ENCODE data around the gene NR3C1. TPM values are rescaled to one million over a fixed set of nuclear protein-coding genes. Genes with fewer than 3 reads are reported as not detected.

Gene NR3C1
- total RNA-seq, 1 experiment from 2014 or later = 16.0 TPM

DNA sequence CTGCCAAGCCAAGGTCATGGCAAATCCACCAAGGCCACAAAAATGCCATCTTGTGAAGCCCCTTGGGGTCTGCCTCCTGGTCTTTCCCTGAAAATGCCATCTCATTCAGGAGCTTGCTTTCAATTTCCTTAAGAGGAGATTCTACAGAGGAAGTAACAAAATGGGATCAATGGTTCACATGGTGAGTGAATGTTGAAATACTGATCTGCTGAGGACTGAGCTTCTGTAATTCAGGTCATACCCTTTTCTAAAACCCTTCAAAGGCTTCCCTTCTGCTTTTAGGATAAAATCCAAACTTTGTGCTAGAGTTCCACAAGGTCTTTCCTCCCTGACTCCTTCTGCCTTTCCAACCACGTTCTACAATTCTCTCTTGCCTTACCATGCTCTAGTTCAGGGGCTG is 24.7 kb upstream of the NR3C1 start:
- DNase-seq (ENCODE audit: low read depth, low spot score) = no peak
- Histone ChIP-seq H2AFZ (ENCODE audit: low read depth, low read length, poor library complexity, severe bottlenecking) (no peak overlapping the region), H3K27ac (ENCODE audit: low read depth, low read length) (no peak overlapping the region), H3K4me1 (ENCODE audit: control insufficient read depth in 1 of 2, insufficient read depth in 2 of 2, low read length in 2 of 2) (no peaks in the 10 kb centered on the region), H3K9ac (ENCODE audit: low read length) (no peak overlapping the region), H3K4me3 (replicated peaks in 1 of 2; ENCODE audit: low read depth in 1 of 2, low read length in 2 of 2) (no peak overlapping the region), H3K9me3 (ENCODE audit: control insufficient read depth in 1 of 2, insufficient read depth in 1 of 2, low read depth in 1 of 2, low read length in 2 of 2) (no peaks in the 10 kb centered on the region), H3K4me2 (ENCODE audit: low read length) (no peak overlapping the region), H3K36me3 (ENCODE audit: control insufficient read depth in 1 of 2, insufficient read depth in 2 of 2, low read length in 2 of 2) (no peaks in the 10 kb centered on the region), H3K9me2 (ENCODE audit: insufficient read depth) (no peaks in the 10 kb centered on the region), H3K27me3 (ENCODE audit: insufficient read depth, low read length) (no peaks in the 10 kb centered on the region), H4K20me1 (ENCODE audit: insufficient read depth) (no peaks in the 10 kb centered on the region), H3K79me2 (ENCODE audit: insufficient read depth, low read length) (no peaks in the 10 kb centered on the region)
- TF ChIP-seq CEBPB (IDR thresholded peaks at IDR 0.05; ENCODE audit: low read depth) (no peak), REST (IDR thresholded peaks at IDR 0.05; ENCODE audit: low read depth) (no peak), ZFX (IDR thresholded peaks at IDR 0.05) (no peak), YY1 (IDR thresholded peaks at IDR 0.05; ENCODE audit: extremely low read depth, insufficient replicate concordance, low read depth, low read length) (no peak), FOSL1 (IDR thresholded peaks at IDR 0.05; ENCODE audit: low read depth) (no peak), SRF (IDR thresholded peaks at IDR 0.05; ENCODE audit: low read depth) (no peak), POLR2AphosphoS5 (IDR thresholded peaks at IDR 0.05; ENCODE audit: low read depth, low read length) (no peak), EGR1 (IDR thresholded peaks at IDR 0.05; ENCODE audit: low read depth) (no peak), EZH2phosphoT487 (IDR thresholded peaks at IDR 0.05; ENCODE audit: borderline replicate concordance) (no peak), ELF1 (IDR thresholded peaks at IDR 0.05; ENCODE audit: borderline replicate concordance, low read depth) (no peak), ZBTB33 (IDR thresholded peaks at IDR 0.05; ENCODE audit: extremely low read depth, insufficient replicate concordance, low read length) (no peak), SP1 (IDR thresholded peaks at IDR 0.05; ENCODE audit: low read depth) (no peak), ZNF274 (IDR thresholded peaks at IDR 0.05; ENCODE audit: low read depth, low read length) (no peak), ATF3 (IDR thresholded peaks at IDR 0.05) (no peak)
- TF ChIP-seq, protein P1, sequence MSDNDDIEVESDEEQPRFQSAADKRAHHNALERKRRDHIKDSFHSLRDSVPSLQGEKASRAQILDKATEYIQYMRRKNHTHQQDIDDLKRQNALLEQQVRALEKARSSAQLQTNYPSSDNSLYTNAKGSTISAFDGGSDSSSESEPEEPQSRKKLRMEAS (IDR thresholded peaks at IDR 0.05) = no peak
- RAD21 ChIA-PET (ENCODE audit: low non-redundant PET in 1 of 2, low total read pairs in 2 of 2, uncharacterized antibody in 2 of 2, unreplicated experiment in 2 of 2) = no interaction called here
- CTCF ChIA-PET = no interaction called here
- POLR2A ChIA-PET = no interaction called here
- no TSS peak for BruUV-seq (replicated peaks)
- no peak for ATAC-seq
- intact Hi-C loops (cut with micrococcal nuclease) = no loop called here

All from HCT116 (cell line).